KMS-11 (cell line): Measurements from ENCODE around the gene ISCU.

ENCODE experiments used
- H2AFZ ChIP-seq: fragments of 200-600 bp; sonication (generic); 2 replicates; pipeline ENCODE4 v1.6.1; 2016; ENCODE audit warnings: antibody characterized with exemption, mixed run types, low read depth
- H3K27ac ChIP-seq: fragments of 200-600 bp; sonication (generic); 2 replicates; pipeline ENCODE4 v1.6.1; 2016; ENCODE audit warnings: mild to moderate bottlenecking, mixed run types
- H3K27me3 ChIP-seq: fragments of 200-600 bp; sonication (generic); 2 replicates; pipeline ENCODE4 v1.6.1; 2017; ENCODE audit warnings: mild to moderate bottlenecking, low read depth, mixed run types, moderate library complexity; ENCODE audit not compliant: insufficient read depth
- H3K36me3 ChIP-seq: fragments of 200-600 bp; sonication (generic); 2 replicates; pipeline ENCODE4 v1.6.1; 2017; ENCODE audit warnings: mild to moderate bottlenecking, mixed run types; ENCODE audit not compliant: insufficient read depth
- H3K4me1 ChIP-seq: fragments of 200-600 bp; sonication (generic); 2 replicates; pipeline ENCODE4 v1.6.1; 2016; ENCODE audit warnings: mild to moderate bottlenecking, low read depth, mixed run types; ENCODE audit not compliant: poor library complexity, severe bottlenecking
- H3K4me2 ChIP-seq: fragments of 200-600 bp; sonication (generic); 2 replicates; pipeline ENCODE4 v1.7.0; 2016; ENCODE audit warnings: mild to moderate bottlenecking, mixed run types
- H3K4me3 ChIP-seq: fragments of 200-600 bp; sonication (generic); IDR thresholded peaks from 2 replicates; pipeline ENCODE4 v1.6.1; 2017; ENCODE audit warnings: low read depth, low read length, mixed read lengths; ENCODE audit not compliant: insufficient read depth
- H3K79me2 ChIP-seq: fragments of 200-600 bp; sonication (generic); 2 replicates; pipeline ENCODE4 v1.6.1; 2016; ENCODE audit warnings: low read depth, mixed run types; ENCODE audit not compliant: insufficient read depth
- H3K9ac ChIP-seq: fragments of 200-600 bp; sonication (generic); 2 replicates; pipeline ENCODE4 v1.6.1; 2016; ENCODE audit warnings: mild to moderate bottlenecking, mixed run types
- H4K20me1 ChIP-seq: fragments of 200-600 bp; sonication (generic); 2 replicates; pipeline ENCODE4 v1.6.1; 2016; ENCODE audit warnings: mild to moderate bottlenecking, mixed run types; ENCODE audit not compliant: insufficient read depth
- TF ChIP-seq, protein P1 (sequence below): fragments of 200-600 bp; sonication (generic); conservative IDR thresholded peaks from 2 replicates; pipeline ENCODE4 v1.6.1; 2017; ENCODE audit warnings: low read depth, mild to moderate bottlenecking, antibody characterized with exemption, low read length, moderate library complexity, mixed read lengths

The ISCU gene

DNA sequence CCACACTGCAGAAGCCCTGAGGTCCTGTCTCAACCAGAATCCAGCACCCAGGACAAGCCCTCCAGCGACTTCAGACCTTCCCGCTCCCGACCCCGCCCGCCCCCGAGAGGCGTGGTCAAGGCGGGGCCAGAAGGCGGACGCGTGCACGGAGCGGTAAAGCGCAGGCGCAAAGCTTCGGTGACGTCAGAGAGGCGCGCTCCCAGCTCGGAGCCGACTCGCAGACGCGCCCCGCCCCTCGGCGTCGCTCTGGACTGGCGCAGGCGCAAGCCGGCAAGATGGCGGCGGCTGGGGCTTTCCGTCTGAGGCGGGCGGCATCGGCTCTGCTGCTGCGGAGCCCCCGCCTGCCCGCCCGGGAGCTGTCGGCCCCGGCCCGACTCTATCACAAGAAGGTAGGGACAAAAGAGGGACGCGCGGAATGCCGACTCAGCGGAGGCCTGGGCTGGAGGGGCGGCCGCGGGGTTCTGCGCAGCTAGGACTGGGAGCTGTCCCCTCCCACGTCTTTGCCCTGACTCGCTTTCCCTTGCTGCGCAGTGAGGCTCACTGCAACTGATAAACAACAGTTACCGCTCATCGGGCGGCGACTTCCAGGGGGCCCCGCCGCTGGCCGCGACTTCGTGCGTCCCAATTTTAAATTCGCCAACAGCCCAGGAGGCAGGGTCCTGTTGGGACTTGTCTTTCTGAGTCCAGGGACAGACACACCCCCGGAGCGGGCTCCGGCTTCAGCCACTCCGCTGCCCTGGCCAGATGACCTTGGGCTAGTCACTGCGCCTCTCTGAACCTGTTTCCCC lies at the start of gene ISCU:
ISCU (plus strand) TSS at position 249 of the 788 bp plus-strand sequence; CDS start at position 276, 27 bp downstream.
- Histone ChIP-seq H3K4me2 (peak within 1 kb of the TSS; percentile 99), H3K36me3 (no peaks in the 10 kb centered on the region), H2AFZ (peak within 1 kb of the TSS; percentile 56), H3K27me3 (no peaks in the 10 kb centered on the region), H4K20me1 (no peaks in the 10 kb centered on the region), H3K9ac (peak within 1 kb of the TSS; percentile 88), H3K4me3 (no peak within 1 kb of the TSS), H3K27ac (peak within 1 kb of the TSS; percentile 94), H3K4me1 (peaks cover 53% of the 10 kb centered on the region), H3K79me2 (peaks cover 48% of the 10 kb centered on the region)
- TF ChIP-seq, protein P1, sequence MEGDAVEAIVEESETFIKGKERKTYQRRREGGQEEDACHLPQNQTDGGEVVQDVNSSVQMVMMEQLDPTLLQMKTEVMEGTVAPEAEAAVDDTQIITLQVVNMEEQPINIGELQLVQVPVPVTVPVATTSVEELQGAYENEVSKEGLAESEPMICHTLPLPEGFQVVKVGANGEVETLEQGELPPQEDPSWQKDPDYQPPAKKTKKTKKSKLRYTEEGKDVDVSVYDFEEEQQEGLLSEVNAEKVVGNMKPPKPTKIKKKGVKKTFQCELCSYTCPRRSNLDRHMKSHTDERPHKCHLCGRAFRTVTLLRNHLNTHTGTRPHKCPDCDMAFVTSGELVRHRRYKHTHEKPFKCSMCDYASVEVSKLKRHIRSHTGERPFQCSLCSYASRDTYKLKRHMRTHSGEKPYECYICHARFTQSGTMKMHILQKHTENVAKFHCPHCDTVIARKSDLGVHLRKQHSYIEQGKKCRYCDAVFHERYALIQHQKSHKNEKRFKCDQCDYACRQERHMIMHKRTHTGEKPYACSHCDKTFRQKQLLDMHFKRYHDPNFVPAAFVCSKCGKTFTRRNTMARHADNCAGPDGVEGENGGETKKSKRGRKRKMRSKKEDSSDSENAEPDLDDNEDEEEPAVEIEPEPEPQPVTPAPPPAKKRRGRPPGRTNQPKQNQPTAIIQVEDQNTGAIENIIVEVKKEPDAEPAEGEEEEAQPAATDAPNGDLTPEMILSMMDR: no peak

GRCh38 chr12:108514468-108514972 lies 47.9 kb upstream of the ISCU start:
- peak overlapping the region; percentile 44; the same call in 1 of the 2 replicates for H3K9ac ChIP-seq
- no peak overlapping the region for H3K27ac ChIP-seq
- no peaks in the 10 kb centered on the region for H3K36me3 ChIP-seq
- H3K4me1 ChIP-seq: peaks cover 16% of the 10 kb centered on the region
- H2AFZ ChIP-seq: peak overlapping the region; percentile 38
- TF ChIP-seq, protein P1: no peak
- H3K79me2 ChIP-seq: no peaks in the 10 kb centered on the region
- no peak overlapping the region for H3K4me3 ChIP-seq
- no peaks in the 10 kb centered on the region for H3K27me3 ChIP-seq
- peak overlapping the region; percentile 54 for H3K4me2 ChIP-seq
- H4K20me1 ChIP-seq: no peaks in the 10 kb centered on the region

DNA sequence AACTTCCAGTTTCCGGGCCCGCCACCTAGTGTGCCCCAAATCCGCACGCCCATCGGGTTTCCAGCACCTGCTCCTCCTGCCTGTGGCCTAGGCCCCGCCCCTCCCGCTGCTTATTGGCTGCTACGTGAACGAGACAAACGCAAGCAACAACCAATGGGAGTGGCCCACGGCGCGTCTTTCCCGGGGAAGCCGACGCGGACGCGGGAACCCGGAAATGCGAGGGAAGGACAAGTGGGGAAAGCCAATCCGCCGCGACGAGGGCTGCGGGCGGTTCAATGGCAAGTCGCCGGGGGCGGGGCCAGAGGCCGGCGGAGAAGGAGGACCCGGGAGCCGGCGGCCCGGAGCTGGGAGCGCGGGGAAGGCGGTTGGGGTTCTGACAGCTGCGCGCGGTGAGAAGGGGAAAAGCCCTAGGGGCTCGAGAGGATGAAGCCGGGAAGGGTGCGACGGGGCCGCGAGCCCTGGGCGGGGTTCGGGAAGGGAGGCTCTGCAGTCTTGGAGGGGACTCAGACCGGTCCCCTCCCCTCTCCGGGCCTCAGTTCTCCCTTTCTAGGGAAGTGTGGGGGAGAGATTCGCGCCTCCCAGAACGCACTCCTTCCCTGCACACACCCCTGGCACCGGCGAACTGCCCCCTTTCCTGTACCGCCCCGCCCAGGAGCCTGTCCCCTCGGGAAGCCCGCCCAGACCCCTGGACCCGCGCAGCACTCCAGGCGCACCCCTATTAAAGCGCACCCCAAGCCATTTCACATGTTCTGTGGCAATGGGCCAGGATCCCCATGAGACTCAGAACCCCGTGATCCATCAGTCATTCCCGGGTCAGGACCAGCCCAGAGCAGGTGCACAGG lies 47.2 kb upstream of the ISCU start, which contains the start of gene FICD:
FICD (plus strand) TSS at position 305 of the 842 bp plus-strand sequence. CDS start 1,696 bp downstream, outside the sequence.
- Histone ChIP-seq H2AFZ (peak within 1 kb of the TSS; percentile 38), H3K36me3 (no peaks in the 10 kb centered on the region), H3K27me3 (no peaks in the 10 kb centered on the region), H3K4me2 (peak within 1 kb of the TSS; percentile 68), H3K4me3 (no peak within 1 kb of the TSS), H3K27ac (no peak within 1 kb of the TSS; the same call in 1 of the 2 replicates), H4K20me1 (no peaks in the 10 kb centered on the region), H3K79me2 (no peaks in the 10 kb centered on the region), H3K4me1 (peaks cover 23% of the 10 kb centered on the region), H3K9ac (peak within 1 kb of the TSS; percentile 58; the same call in 1 of the 2 replicates)
- TF ChIP-seq, protein P1: no peak

DNA sequence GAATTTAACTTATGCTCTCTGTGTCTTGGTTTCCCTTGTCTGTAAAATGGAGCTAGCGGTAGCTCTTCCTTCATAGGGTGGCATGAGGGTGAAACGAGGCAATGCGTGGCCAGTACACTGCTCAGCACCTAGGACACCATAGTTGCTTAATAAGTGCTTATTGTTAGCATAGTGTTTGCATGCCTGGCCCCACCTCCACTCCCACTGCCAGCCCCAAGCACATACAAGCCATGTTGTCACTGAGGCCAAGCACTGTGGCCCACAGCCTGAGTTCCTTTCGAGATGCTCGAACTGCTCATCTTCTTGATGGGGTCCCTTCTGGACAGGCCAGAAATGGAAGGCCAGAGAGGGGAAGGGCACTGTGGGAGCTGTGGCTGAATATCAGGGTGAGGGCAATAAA lies 46.5 kb upstream of the ISCU start:
- H3K4me1 ChIP-seq: peaks cover 23% of the 10 kb centered on the region
- no peak overlapping the region for H3K4me3 ChIP-seq
- H3K4me2 ChIP-seq: peak overlapping the region; percentile 68
- no peaks in the 10 kb centered on the region for H3K79me2 ChIP-seq
- H3K27ac ChIP-seq: no peak overlapping the region; the same call in 1 of the 2 replicates
- peak overlapping the region; percentile 58; the same call in 1 of the 2 replicates for H3K9ac ChIP-seq
- no peaks in the 10 kb centered on the region for H3K27me3 ChIP-seq
- TF ChIP-seq, protein P1: no peak
- no peak overlapping the region for H2AFZ ChIP-seq
- H4K20me1 ChIP-seq: no peaks in the 10 kb centered on the region
- no peaks in the 10 kb centered on the region; the same call in 1 of the 2 replicates for H3K36me3 ChIP-seq
